K562 (cell line): ENCODE results near the gene CNTN4. TPM values are rescaled to one million over a fixed set of nuclear protein-coding genes. Genes with fewer than 3 reads are reported as not detected.

Experiments
- ATAC-seq: fragments of 200-7000 bp; cut with Tn5 transposase; 3 replicates; pipeline ENCODE4 v1.9.1; 2020; ENCODE audit warnings: moderate library complexity
- BruUV-seq: library from RNA; stranded (reverse); fragments of 400-500 nt; replicated peaks from 2 replicates; lab custom pipeline; 2021; lab: Mats Ljungman, UMichigan
- CTCF ChIA-PET: fragments of 300-600 bp; formaldehyde crosslinking; extraction: SDS; loops from one replicate; lab custom pipeline; 2021; ENCODE audit warnings: low intra/inter-chr PET ratio; lab: Yijun Ruan, JAX
- POLR2A ChIA-PET: fragments of 300-600, 350-650 bp; sonication (Branson Sonifier 250); formaldehyde crosslinking; extraction: SDS; loops from one replicate; lab custom pipeline; 2021; ENCODE audit warnings: antibody characterized with exemption, inconsistent platforms; lab: Yijun Ruan, JAX
- DNase-seq, 4 experiments: peaks; one replicate each; pipeline versions ENCODE4 v3.0.0 to v3.0.0-alpha.2; 2011 to 2018; ENCODE audit warnings: low spot score in 3 of 4, mixed read lengths in 3 of 4; ENCODE audit errors: extremely low read depth in 1 of 4
- FAIRE-seq: peaks from 2 replicates; lab custom pipeline; 2011; peaks lifted over from hg19 to GRCh38; lab: Jason Lieb, UNC
- H2AFZ ChIP-seq: 2 replicates; pipeline ENCODE4 v1.6.0; 2011; ENCODE audit warnings: low read depth, low read length, control low read depth, inconsistent platforms
- H3K27ac ChIP-seq: fragments of 200-600 bp; 3 replicates; pipeline ENCODE4 v1.8.0; 2011; ENCODE audit warnings: low read depth, mild to moderate bottlenecking, control low read depth, inconsistent platforms, low read length, moderate library complexity, mixed read lengths; ENCODE audit errors: extremely low read depth
- H3K27me3 ChIP-seq, 2 experiments: fragments of 300-600 bp in 1 of 2; 2 replicates in 1 of 2; 3 replicates in 1 of 2; pipeline versions ENCODE4 v1.6.0 to v1.8.0; 2011; ENCODE audit warnings: inconsistent platforms in 2 of 2, low read length in 2 of 2, mild to moderate bottlenecking in 1 of 2, mixed read lengths in 1 of 2, moderate library complexity in 1 of 2; ENCODE audit not compliant: control insufficient read depth in 2 of 2, insufficient read depth in 2 of 2
- H3K36me3 ChIP-seq: fragments of 300-600 bp; 3 replicates; pipeline ENCODE4 v1.8.0; 2011; ENCODE audit warnings: mild to moderate bottlenecking, low read length, inconsistent platforms; ENCODE audit not compliant: control insufficient read depth, insufficient read depth
- H3K4me1 ChIP-seq, 2 experiments: fragments of 200-600 bp in 1 of 2; replicated peaks in 1 of 2; 2 replicates in 1 of 2; 3 replicates in 1 of 2; pipeline versions ENCODE4 v1.5.1 to v1.8.0; 2011; ENCODE audit warnings: inconsistent platforms in 2 of 2, low read length in 2 of 2, mild to moderate bottlenecking in 1 of 2, mixed read lengths in 1 of 2, moderate library complexity in 1 of 2; ENCODE audit not compliant: control insufficient read depth in 2 of 2, insufficient read depth in 2 of 2
- H3K4me2 ChIP-seq: 2 replicates; pipeline ENCODE4 v1.6.1; 2011; ENCODE audit warnings: low read length, control low read depth, inconsistent platforms, mixed read lengths; ENCODE audit not compliant: insufficient read depth
- H3K4me3 ChIP-seq: fragments of 200-600 bp; sonication (generic), shearing (Covaris generic); 2 replicates; pipeline ENCODE4 v1.5.1; 2016; ENCODE audit warnings: control low read depth, inconsistent platforms
- H3K79me2 ChIP-seq: fragments of 200-600 bp; 3 replicates; pipeline ENCODE4 v1.8.0; 2011; ENCODE audit warnings: low read length, inconsistent platforms; ENCODE audit not compliant: control insufficient read depth, insufficient read depth
- H3K9ac ChIP-seq, 2 experiments: 2 replicates each; pipeline versions ENCODE4 v1.6.0 to v1.6.1; 2011; ENCODE audit warnings: low read depth in 2 of 2, low read length in 2 of 2, control low read depth in 1 of 2, inconsistent platforms in 1 of 2, mild to moderate bottlenecking in 1 of 2, mixed read lengths in 1 of 2; ENCODE audit not compliant: insufficient read depth in 1 of 2
- H3K9me1 ChIP-seq: one replicate; pipeline ENCODE4 v1.6.0; 2011; ENCODE audit warnings: inconsistent platforms, mild to moderate bottlenecking, low read length, moderate library complexity; ENCODE audit not compliant: control insufficient read depth, insufficient read depth
- H3K9me3 ChIP-seq: replicated peaks from 2 replicates; pipeline ENCODE4 v1.5.1; 2011; ENCODE audit warnings: low read depth, low read length, inconsistent platforms; ENCODE audit not compliant: control insufficient read depth, insufficient read depth
- H4K20me1 ChIP-seq: replicated peaks from 2 replicates; pipeline ENCODE4 v1.6.1; 2011; ENCODE audit warnings: low read length, inconsistent platforms, mixed read lengths; ENCODE audit not compliant: control insufficient read depth, insufficient read depth
- HNRNPK ChIP-seq: fragments of 200-400 bp; formaldehyde crosslinking; IDR thresholded peaks from one replicate; pipeline ENCODE4 v1.6.1; 2018; ENCODE audit warnings: mild to moderate bottlenecking, low read depth, low read length; ENCODE audit not compliant: poor library complexity, severe bottlenecking
- ID3 ChIP-seq, 2 experiments: fragments of 250-450 bp in 1 of 2; fragments of 450-650 bp in 1 of 2; sonication (Bioruptor Pico) in 1 of 2; IDR thresholded peaks; 2 replicates each; pipeline versions ENCODE4 v1.6.1 to v1.8.0; 2016 to 2021; ENCODE audit warnings: mild to moderate bottlenecking in 2 of 2, moderate library complexity in 2 of 2, missing compliant biosample characterization in 1 of 2, missing genetic modification characterization in 1 of 2
- JUN ChIP-seq, 2 experiments: sonication (generic) in 1 of 2; formaldehyde crosslinking in 1 of 2; IDR thresholded peaks; 2 replicates each; pipeline versions ENCODE4 v1.6.1 to v1.8.0; 2012 to 2022; ENCODE audit warnings: borderline replicate concordance in 2 of 2, mild to moderate bottlenecking in 2 of 2, improper control_type of control experiment in 1 of 2, low read depth in 1 of 2, low read length in 1 of 2, missing genetic modification reagents in 1 of 2
- KAT8 ChIP-seq: fragments of 450-650 bp; IDR thresholded peaks from 2 replicates; pipeline ENCODE4 v1.6.1; 2016; ENCODE audit warnings: low read depth, mild to moderate bottlenecking
- LEF1 ChIP-seq: fragments of 450-650 bp; IDR thresholded peaks from 2 replicates; pipeline ENCODE4 v1.6.1; 2016; ENCODE audit warnings: mild to moderate bottlenecking
- PTBP1 ChIP-seq: fragments of 200-400 bp; formaldehyde crosslinking; IDR thresholded peaks from 2 replicates; pipeline ENCODE4 v1.6.1; 2017; ENCODE audit warnings: low read depth, low read length
- ZNF184 ChIP-seq: sonication (generic); formaldehyde crosslinking; IDR thresholded peaks from 2 replicates; pipeline ENCODE4 v1.5.0; 2020; ENCODE audit warnings: missing genetic modification reagents
- ZNF197 ChIP-seq: fragments of 200-800 bp; sonication (Bioruptor generic); IDR thresholded peaks from 2 replicates; pipeline ENCODE4 v1.6.1; 2016; ENCODE audit warnings: low read depth, missing genetic modification characterization, missing compliant biosample characterization
- ZNF408 ChIP-seq: fragments of 250-450 bp; sonication (Bioruptor Pico); IDR thresholded peaks from 2 replicates; pipeline ENCODE4 v1.4.0; 2020; ENCODE audit warnings: low read depth, mild to moderate bottlenecking, moderate library complexity
- WGBS: fragments of 100-300 bp; shearing (Covaris generic); methylation state at CpG from one replicate; pipeline ENCODE4 v1.1.6; 2016; ENCODE audit warnings: low coverage, mixed read lengths; ENCODE audit not compliant: insufficient coverage; ENCODE audit errors: missing lambda C conversion rate; 5-methylcytosine and 5-hydroxymethylcytosine counted together
- in situ Hi-C: fragments of 300-500 bp; cut with MboI; formaldehyde crosslinking; loops from 4 replicates; pipeline ENCODE4 v1.15.0; 2018; ENCODE audit warnings: inconsistent platforms, mixed read lengths
- intact Hi-C: fragments of 100-400 bp; cut with micrococcal nuclease; formaldehyde crosslinking; loops from 2 replicates; pipeline ENCODE4 v1.14.2; 2022
- polyA plus RNA-seq, 8 experiments: library from polyadenylated mRNA; depleted of rRNA in 4 of 8; stranded (reverse) in 5 of 8; unstranded in 3 of 8; fragments of >200 nt; fragmentation: Nextera tagmentation in 2 of 8; fragmentation: Illumina TruSeq in 1 of 8; extraction: Ambion mirVana in 2 of 8; extraction: Trizol in 1 of 8; gene quantifications; 2 replicates each; pipeline versions ENCODE4 v1.2.1 to v1.2.3, GENCODE V29; 2011 to 2014; ENCODE audit warnings: inconsistent platforms in 1 of 8, missing spikeins in 1 of 8
- total RNA-seq, 7 experiments: library from RNA; depleted of rRNA in 6 of 7; stranded (reverse); fragments of >200 nt in 6 of 7; fragmentation: Illumina TruSeq in 2 of 7; extraction: Trizol in 2 of 7; gene quantifications; 2 replicates each; pipeline versions ENCODE4 v1.2.1 to v1.2.3, GENCODE V29; 2011 to 2021; ENCODE audit warnings: low replicate concordance in 1 of 7
- TF ChIP-seq, protein P1 (sequence below): sonication (generic); formaldehyde crosslinking; IDR thresholded peaks from 2 replicates; pipeline ENCODE4 v1.8.1; 2023; ENCODE audit warnings: missing genetic modification reagents, mild to moderate bottlenecking, borderline replicate concordance

CNTN4 gene
- total and polyA plus RNA-seq, 9 of the 15 experiments (the other 6 are each of a cell fraction or from before 2014, with no cell fraction given) = not detected

GRCh38 chr3:2510591-2511145 lies 412.0 kb downstream of the CNTN4 start:
- ChIA-PET POLR2A (no interaction called here), CTCF (no interaction called here)
- BruUV-seq = no TSS peak
- no peak overlapping the region for H3K27ac ChIP-seq
- in situ Hi-C loops = no loop called here
- no peaks in the 10 kb centered on the region for H3K4me1 ChIP-seq
- FAIRE-seq = no peak
- H3K4me3 ChIP-seq = no peak overlapping the region
- WGBS = 2% methylated on average over 8 of the region's 8 CpGs
- no peak for ATAC-seq
- H3K36me3 ChIP-seq = no peaks in the 10 kb centered on the region
- H4K20me1 ChIP-seq = no peaks in the 10 kb centered on the region
- no peaks in the 10 kb centered on the region for H3K27me3 ChIP-seq
- H3K79me2 ChIP-seq = no peaks in the 10 kb centered on the region
- no peak overlapping the region for H2AFZ ChIP-seq
- H3K4me2 ChIP-seq = no peak overlapping the region
- no peaks in the 10 kb centered on the region for H3K9me3 ChIP-seq
- no peak for DNase-seq
- TF ChIP-seq ZNF197 (CRISPR knock-in tag) = no peak
- TF ChIP-seq PTBP1 = no peak
- no peak for TF ChIP-seq JUN (IDR thresholded peaks at IDR 0.05; ENCODE audit: borderline replicate concordance, low read depth, low read length)
- no peak for TF ChIP-seq JUN (CRISPR knock-in tag; IDR thresholded peaks at IDR 0.05; ENCODE audit: borderline replicate concordance)
- no peak for TF ChIP-seq ZNF184 (CRISPR knock-in tag)
- no peak for TF ChIP-seq ZNF408 (CRISPR knock-in tag)
- no peak for TF ChIP-seq ID3 (CRISPR knock-in tag; IDR thresholded peaks at IDR 0.05)
- TF ChIP-seq ID3 (tag; IDR thresholded peaks at IDR 0.05) = no peak
- TF ChIP-seq LEF1 = no peak
- TF ChIP-seq KAT8 = no peak
- TF ChIP-seq, protein P1, sequence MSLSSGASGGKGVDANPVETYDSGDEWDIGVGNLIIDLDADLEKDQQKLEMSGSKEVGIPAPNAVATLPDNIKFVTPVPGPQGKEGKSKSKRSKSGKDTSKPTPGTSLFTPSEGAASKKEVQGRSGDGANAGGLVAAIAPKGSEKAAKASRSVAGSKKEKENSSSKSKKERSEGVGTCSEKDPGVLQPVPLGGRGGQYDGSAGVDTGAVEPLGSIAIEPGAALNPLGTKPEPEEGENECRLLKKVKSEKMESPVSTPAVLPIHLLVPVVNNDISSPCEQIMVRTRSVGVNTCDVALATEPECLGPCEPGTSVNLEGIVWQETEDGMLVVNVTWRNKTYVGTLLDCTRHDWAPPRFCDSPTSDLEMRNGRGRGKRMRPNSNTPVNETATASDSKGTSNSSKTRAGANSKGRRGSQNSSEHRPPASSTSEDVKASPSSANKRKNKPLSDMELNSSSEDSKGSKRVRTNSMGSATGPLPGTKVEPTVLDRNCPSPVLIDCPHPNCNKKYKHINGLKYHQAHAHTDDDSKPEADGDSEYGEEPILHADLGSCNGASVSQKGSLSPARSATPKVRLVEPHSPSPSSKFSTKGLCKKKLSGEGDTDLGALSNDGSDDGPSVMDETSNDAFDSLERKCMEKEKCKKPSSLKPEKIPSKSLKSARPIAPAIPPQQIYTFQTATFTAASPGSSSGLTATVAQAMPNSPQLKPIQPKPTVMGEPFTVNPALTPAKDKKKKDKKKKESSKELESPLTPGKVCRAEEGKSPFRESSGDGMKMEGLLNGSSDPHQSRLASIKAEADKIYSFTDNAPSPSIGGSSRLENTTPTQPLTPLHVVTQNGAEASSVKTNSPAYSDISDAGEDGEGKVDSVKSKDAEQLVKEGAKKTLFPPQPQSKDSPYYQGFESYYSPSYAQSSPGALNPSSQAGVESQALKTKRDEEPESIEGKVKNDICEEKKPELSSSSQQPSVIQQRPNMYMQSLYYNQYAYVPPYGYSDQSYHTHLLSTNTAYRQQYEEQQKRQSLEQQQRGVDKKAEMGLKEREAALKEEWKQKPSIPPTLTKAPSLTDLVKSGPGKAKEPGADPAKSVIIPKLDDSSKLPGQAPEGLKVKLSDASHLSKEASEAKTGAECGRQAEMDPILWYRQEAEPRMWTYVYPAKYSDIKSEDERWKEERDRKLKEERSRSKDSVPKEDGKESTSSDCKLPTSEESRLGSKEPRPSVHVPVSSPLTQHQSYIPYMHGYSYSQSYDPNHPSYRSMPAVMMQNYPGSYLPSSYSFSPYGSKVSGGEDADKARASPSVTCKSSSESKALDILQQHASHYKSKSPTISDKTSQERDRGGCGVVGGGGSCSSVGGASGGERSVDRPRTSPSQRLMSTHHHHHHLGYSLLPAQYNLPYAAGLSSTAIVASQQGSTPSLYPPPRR (CRISPR knock-in tag) = no peak
- no peak for TF ChIP-seq HNRNPK
- intact Hi-C loops = no loop called here
- no peak overlapping the region for H3K9ac ChIP-seq
- no peaks in the 10 kb centered on the region for H3K9me1 ChIP-seq
